HG02678 (cell line): ENCODE results near the gene OOSP4A.
"Not testable (repeated sequence)": the region's sequence is repeated elsewhere in the genome, so short reads cannot be mapped to it uniquely, and the experiment has no call there.

Source experiments
- ATAC-seq: cut with Tn5 transposase; IDR thresholded peaks from one replicate; pipeline ENCODE4 v1.9.1; 2021; ENCODE audit warnings: mild to moderate bottlenecking, moderate library complexity; ENCODE audit not compliant: unreplicated experiment

OOSP4A gene

GRCh38 chr11:59973097-59973496, 9.3 kb downstream of the OOSP4A start:
- no peak for ATAC-seq

GRCh38 chr11:59981106-59981770, 17.4 kb downstream of the OOSP4A start:
- ATAC-seq, result no peak

DNA sequence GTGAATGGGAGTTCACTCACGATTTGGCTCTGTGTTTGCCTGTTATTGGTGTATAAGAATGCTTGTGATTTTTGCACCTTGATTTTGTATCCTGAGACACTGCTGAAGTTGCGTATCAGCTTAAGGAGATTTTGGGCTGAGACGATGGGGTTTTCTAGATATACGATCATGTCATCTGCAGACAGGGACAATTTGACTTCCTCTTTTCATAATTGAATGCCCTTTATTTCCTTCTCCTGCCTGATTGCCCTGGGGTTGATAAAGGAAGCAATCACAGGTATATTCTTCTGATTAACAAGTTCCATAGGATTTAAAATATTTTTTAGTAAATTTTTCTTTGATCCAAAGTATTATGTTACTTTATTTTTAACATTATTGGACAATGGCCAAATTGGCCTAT, 18.2 kb downstream of the OOSP4A start:
- ATAC-seq, result not testable (repeated sequence)

GRCh38 chr11:59983212-59983611, 19.4 kb downstream of the OOSP4A start:
- ATAC-seq, result no peak

GRCh38 chr11:59984368-59984767, 20.5 kb downstream of the OOSP4A start:
- no peak for ATAC-seq

GRCh38 chr11:59990421-59990820, 26.6 kb downstream of the OOSP4A start:
- no peak for ATAC-seq

- ATAC-seq, result no peak
These were observed 28.6 kb downstream of the OOSP4A start for GRCh38 chr11:59992425-59992824.

DNA sequence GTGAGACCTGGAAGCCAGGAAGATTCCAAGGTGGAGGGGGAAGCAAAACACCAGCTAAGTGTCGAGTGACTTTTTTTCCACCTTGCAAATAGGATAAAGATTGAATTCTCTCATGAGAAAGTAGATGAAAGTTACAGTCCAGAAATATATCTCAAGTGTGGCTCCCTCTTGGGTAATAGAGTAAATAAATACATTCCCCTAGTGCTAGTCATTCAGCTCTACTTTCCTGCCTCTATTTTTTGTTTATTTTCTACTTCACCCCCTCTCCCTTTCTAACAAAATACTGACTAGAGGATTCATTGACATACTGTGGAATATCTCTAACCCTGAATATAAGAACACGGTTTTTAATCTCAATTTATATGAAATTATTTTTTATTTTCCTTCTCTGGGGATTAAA, 34.0 kb downstream of the OOSP4A start:
- no peak for ATAC-seq

- ATAC-seq, result no peak
These were observed 35.9 kb downstream of the OOSP4A start for GRCh38 chr11:59999691-60000090.

DNA sequence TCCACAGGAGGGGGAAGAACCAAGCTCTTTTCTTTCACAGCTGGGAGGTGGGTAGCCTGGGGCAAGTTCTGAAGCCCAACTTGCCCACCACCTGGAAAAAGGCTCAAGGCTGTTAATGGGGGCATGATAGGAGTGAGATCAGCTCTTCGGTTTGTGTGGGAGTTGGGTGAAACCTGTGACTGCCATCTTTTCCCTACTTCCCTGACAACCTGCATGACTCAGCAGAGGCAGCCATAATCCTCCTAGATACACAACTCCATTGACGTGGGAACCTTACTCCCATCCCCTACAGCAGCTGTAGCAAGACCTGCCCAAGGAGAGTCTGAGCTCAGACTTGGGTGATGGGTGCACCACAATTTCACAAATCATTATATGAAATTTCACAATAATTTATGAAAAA, 39.9 kb downstream of the OOSP4A start:
- ATAC-seq, result no peak

DNA sequence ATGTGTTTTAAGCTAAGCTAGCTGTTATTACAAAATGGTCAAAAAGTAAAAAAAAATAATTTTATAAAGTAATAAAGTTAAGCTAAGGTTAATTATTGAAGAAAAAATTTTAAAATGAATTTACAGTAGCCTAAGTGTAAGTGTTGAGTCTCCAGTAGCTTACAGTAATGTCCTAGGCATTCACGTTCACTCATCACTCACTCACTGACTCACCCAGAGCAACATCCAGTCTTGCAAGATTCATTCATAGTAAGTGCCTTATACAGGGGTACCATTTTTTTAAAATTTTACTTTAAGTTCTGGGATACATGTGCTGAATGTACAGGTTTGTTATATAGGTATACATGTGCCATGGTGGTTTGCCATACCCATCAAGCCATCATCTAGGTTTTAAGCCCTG, 41.5 kb downstream of the OOSP4A start:
- ATAC-seq, result no peak

DNA sequence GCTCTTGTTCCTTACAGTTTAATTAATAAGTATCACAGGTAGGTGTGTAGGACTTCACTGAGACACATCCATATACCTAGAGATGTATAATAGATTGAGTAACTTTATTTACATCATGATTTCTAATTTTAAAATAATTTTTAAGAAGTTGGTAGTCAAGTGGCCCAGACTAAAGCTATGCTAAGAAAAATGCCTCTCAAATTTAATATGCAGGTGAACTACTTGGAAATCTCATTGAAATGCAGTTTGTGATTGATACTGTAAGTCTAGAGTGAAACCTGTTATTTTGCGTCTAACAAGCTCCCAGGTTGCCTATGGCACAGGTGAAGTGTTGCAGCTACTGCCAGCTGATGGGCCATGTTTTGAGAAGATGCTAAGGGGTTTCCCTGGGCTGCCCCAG, 53.0 kb downstream of the OOSP4A start, which contains the start of gene OOSP4B:
Gene OOSP4B (plus strand): TSS at position 301 of the 400 bp plus-strand sequence.
- no peak for ATAC-seq

DNA sequence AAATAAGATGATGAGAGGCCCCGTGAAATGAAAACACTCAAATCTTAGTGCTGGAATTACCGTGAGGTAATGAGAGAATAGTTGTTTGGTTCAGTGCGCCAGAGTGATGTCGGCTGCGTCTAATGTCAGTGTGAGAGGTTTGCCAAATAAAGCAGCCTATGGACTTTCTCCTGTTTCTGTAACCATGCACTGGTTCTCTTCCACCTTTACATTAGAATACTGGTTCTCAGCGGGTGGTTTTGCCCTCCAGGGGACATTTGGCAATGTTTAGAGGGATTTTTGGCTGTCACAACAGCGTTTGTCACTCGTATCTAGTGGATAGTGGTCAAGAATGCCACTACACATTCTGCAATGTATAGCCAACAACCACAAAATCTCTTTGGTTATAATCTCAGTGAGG, 54.2 kb downstream of the OOSP4A start:
- ATAC-seq, result no peak
